GM12874 (cell line): Measurements from ENCODE around the gene WLS.

ENCODE experiments used
- TF ChIP-seq, protein P1 (sequence below): IDR thresholded peaks from 2 replicates; pipeline ENCODE4 v1.5.1; 2011; ENCODE audit warnings: low read depth, mild to moderate bottlenecking, control low read depth, low read length, moderate library complexity; ENCODE audit not compliant: insufficient read depth

Gene WLS

GRCh38 chr1:68233202-68233601 lies 879 bp upstream of the WLS start:
- TF ChIP-seq, protein P1, sequence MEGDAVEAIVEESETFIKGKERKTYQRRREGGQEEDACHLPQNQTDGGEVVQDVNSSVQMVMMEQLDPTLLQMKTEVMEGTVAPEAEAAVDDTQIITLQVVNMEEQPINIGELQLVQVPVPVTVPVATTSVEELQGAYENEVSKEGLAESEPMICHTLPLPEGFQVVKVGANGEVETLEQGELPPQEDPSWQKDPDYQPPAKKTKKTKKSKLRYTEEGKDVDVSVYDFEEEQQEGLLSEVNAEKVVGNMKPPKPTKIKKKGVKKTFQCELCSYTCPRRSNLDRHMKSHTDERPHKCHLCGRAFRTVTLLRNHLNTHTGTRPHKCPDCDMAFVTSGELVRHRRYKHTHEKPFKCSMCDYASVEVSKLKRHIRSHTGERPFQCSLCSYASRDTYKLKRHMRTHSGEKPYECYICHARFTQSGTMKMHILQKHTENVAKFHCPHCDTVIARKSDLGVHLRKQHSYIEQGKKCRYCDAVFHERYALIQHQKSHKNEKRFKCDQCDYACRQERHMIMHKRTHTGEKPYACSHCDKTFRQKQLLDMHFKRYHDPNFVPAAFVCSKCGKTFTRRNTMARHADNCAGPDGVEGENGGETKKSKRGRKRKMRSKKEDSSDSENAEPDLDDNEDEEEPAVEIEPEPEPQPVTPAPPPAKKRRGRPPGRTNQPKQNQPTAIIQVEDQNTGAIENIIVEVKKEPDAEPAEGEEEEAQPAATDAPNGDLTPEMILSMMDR, result no peak

DNA sequence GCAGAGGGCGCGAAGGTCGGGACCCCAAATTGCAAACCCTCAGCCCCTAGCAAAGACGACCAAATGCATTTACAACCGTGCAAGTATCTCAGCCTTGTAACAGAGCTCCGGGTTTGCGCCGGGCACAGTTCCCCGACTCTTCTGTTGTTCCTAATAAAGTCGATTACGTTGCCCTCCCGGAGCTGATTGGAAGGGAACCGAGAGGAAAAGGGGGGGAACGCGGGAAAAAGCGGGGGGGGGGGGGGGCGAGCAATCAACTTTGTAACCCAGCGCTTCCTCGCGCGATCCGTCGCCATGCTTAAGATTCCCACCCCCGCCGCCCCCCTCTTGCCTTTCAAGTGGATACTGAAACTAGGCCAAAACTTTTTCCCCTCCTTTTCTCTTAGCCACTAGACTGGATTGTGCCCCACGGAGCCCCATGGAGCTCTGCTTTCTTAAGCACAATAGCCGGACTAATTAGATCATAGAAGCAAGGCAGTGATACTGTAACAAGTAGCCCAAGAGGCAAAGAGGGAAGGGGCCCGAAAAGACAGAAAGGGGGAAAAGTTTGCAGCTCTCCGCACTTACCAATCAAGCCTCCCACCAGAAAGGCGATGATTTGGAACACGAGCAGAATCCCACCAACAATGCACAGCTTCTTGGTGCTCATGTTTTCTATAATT lies 565 bp downstream of the WLS start:
- TF ChIP-seq, protein P1, result no peak

DNA sequence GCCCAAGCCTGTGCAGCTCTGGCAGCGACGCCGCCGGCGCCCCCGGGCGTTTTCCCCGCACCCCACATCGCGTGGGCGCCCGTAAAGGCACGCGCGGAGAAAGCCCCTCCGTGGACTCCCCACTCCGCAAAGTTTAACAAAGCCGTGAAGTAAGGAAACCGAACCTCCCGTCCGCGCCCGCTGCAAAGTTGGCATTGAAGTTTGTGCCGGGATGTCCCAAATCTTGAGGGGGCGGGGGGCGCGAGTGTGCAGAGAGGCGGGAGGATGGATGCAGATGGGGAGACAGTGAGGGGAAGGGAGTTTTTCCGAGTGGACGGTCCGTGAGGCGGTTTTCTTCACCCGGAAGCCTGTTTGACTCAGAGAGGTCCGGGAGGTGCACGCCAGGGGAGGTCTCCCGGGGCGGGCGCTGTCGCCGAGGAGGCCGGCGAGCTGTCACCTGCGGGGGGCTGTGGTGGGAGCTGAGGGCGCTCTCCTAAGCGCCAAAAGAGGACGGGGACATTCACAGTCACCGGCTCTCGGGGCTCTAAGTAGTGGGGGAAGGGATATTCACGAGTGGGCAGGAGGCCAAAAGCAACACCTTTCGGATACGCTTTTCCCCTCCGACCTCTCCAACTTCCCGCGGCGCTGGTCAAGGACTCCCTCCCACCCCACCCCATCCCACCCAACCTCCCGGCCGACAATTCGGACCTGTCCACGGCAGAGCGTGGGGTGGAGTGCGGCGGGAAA lies 1.3 kb downstream of the WLS start:
- TF ChIP-seq, protein P1, result no peak

DNA sequence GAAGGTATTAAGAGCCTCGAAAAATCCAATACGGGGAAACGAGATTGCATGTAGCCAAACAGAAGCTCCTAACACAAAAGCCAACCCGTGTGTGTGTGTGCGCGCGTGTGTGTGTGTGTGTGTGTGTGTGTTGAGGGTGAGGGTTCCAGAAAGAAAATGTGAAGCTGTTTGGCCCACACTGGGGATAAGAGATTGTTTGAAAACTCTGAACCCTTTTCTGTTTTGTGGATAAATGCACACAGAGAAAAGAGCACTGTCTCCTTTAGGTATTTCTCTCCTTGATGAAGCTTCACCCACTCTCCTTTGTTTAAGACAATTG lies 1.9 kb downstream of the WLS start:
- TF ChIP-seq, protein P1, result no peak

GRCh38 chr1:68229650-68230483 lies 2.5 kb downstream of the WLS start:
- TF ChIP-seq, protein P1, result no peak

- TF ChIP-seq, protein P1, result no peak
These were observed 3.5 kb downstream of the WLS start for GRCh38 chr1:68228851-68229250.

DNA sequence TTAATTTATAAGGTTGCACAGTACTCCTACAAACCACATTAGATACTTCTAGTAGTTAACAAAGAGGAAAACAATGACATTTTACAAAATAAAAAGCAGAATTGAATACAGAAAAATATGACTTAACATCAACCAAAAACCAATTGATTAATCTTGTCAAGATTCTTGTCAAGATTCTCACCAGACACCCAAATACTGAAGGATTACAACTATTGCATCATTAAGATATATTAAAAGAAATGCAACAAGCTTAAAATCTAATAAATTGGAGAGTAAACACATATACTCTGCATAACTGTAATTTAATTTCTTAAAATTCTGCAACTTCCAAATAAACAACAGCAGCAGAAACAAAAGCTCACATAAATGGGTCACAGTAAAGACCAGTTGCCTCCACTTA lies 4.7 kb downstream of the WLS start:
- TF ChIP-seq, protein P1, result no peak
